ENCODE results near the gene PCGF5.

DNA sequence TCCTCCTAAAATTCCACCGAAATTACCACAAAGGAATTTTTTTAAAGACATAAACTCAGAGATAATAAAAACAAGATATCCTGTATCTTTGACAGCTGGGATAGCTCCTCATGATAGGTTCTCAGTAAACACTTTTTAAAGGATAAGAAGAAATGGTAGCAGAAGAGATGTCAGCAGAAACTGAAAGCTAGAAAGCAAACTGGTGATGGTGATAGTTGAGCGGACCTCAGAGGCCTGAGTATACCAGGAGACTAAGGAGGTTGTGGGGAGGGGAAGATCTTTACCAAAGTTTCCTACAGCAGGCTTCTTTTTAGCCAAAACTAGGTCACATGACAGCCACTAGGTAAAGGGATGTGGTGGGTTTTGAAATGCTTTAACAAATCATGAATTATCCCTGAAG is 22.5 kb downstream of the PCGF5 start:
- TF ChIP-seq RAD21 (IDR thresholded peaks at IDR 0.05; ENCODE audit: low read length) (no peak), ZBTB33 (IDR thresholded peaks at IDR 0.05; ENCODE audit: borderline replicate concordance, low read depth) (no peak), NRF1 (IDR thresholded peaks at IDR 0.05; ENCODE audit: low read depth, low read length) (no peak)
- TF ChIP-seq, protein P1, sequence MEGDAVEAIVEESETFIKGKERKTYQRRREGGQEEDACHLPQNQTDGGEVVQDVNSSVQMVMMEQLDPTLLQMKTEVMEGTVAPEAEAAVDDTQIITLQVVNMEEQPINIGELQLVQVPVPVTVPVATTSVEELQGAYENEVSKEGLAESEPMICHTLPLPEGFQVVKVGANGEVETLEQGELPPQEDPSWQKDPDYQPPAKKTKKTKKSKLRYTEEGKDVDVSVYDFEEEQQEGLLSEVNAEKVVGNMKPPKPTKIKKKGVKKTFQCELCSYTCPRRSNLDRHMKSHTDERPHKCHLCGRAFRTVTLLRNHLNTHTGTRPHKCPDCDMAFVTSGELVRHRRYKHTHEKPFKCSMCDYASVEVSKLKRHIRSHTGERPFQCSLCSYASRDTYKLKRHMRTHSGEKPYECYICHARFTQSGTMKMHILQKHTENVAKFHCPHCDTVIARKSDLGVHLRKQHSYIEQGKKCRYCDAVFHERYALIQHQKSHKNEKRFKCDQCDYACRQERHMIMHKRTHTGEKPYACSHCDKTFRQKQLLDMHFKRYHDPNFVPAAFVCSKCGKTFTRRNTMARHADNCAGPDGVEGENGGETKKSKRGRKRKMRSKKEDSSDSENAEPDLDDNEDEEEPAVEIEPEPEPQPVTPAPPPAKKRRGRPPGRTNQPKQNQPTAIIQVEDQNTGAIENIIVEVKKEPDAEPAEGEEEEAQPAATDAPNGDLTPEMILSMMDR (IDR thresholded peaks at IDR 0.05) = no peak
